ENCODE data around the gene PNKD.

Gene PNKD

GRCh38 chr2:218286570-218287459 is 16.5 kb downstream of the PNKD start:
- no peaks in the 10 kb centered on the region for H3K9me2 ChIP-seq (replicated peaks; ENCODE audit: control insufficient read depth, low read length)
- no peaks in the 10 kb centered on the region for H3K9me3 ChIP-seq (ENCODE audit: control insufficient read depth, insufficient read depth, low read length)
- peaks cover 3% of the 10 kb centered on the region; the same call in 1 of the 2 replicates for H3F3A ChIP-seq (ENCODE audit: control insufficient read depth, insufficient read depth)
- H3K27me3 ChIP-seq (ENCODE audit: control insufficient read depth, low read length), result no peaks in the 10 kb centered on the region
- TF ChIP-seq EZH2phosphoT487 (IDR thresholded peaks at IDR 0.05; ENCODE audit: borderline replicate concordance, low read length), result no peak
- TF ChIP-seq CTCF (IDR thresholded peaks at IDR 0.05; ENCODE audit: low read depth, low read length, poor library complexity, severe bottlenecking), result no peak
- peak overlapping the region; percentile 25 for H3K27ac ChIP-seq (ENCODE audit: low read depth, low read length)
- peaks cover 47% of the 10 kb centered on the region for H3K4me1 ChIP-seq (ENCODE audit: control insufficient read depth, low read length)
- H3K4me3 ChIP-seq (ENCODE audit: low read length), result peak overlapping the region; percentile 54
- H3K79me2 ChIP-seq (ENCODE audit: control insufficient read depth, low read length), result peaks cover 42% of the 10 kb centered on the region
- H3K4me2 ChIP-seq (ENCODE audit: low read length), result peak overlapping the region; percentile 80
- no peaks in the 10 kb centered on the region for H4K20me1 ChIP-seq (ENCODE audit: control insufficient read depth, insufficient read depth, low read depth, low read length)
- H3K36me3 ChIP-seq (ENCODE audit: control insufficient read depth, low read length), result no peaks in the 10 kb centered on the region

- Histone ChIP-seq H4K20me1 (ENCODE audit: control insufficient read depth, insufficient read depth, low read depth, low read length) (no peaks in the 10 kb centered on the region), H3K4me2 (ENCODE audit: low read length) (peak overlapping the region; percentile 78), H3F3A (ENCODE audit: control insufficient read depth, insufficient read depth) (peaks cover 10% of the 10 kb centered on the region), H3K27me3 (ENCODE audit: control insufficient read depth, low read length) (no peaks in the 10 kb centered on the region), H3K79me2 (ENCODE audit: control insufficient read depth, low read length) (peaks cover 46% of the 10 kb centered on the region), H3K4me3 (ENCODE audit: low read length) (peak overlapping the region; percentile 82), H3K27ac (ENCODE audit: low read depth, low read length) (no peak overlapping the region), H3K9me3 (ENCODE audit: control insufficient read depth, insufficient read depth, low read length) (no peaks in the 10 kb centered on the region), H3K36me3 (ENCODE audit: control insufficient read depth, low read length) (no peaks in the 10 kb centered on the region), H3K4me1 (ENCODE audit: control insufficient read depth, low read length) (peaks cover 63% of the 10 kb centered on the region), H3K9me2 (replicated peaks; ENCODE audit: control insufficient read depth, low read length) (no peaks in the 10 kb centered on the region)
- TF ChIP-seq EZH2phosphoT487 (IDR thresholded peaks at IDR 0.05; ENCODE audit: borderline replicate concordance, low read length) (no peak), CTCF (IDR thresholded peaks at IDR 0.05; ENCODE audit: low read depth, low read length, poor library complexity, severe bottlenecking) (no peak)
Measured at GRCh38 chr2:218289639-218290315, 19.5 kb downstream of the PNKD start.

DNA sequence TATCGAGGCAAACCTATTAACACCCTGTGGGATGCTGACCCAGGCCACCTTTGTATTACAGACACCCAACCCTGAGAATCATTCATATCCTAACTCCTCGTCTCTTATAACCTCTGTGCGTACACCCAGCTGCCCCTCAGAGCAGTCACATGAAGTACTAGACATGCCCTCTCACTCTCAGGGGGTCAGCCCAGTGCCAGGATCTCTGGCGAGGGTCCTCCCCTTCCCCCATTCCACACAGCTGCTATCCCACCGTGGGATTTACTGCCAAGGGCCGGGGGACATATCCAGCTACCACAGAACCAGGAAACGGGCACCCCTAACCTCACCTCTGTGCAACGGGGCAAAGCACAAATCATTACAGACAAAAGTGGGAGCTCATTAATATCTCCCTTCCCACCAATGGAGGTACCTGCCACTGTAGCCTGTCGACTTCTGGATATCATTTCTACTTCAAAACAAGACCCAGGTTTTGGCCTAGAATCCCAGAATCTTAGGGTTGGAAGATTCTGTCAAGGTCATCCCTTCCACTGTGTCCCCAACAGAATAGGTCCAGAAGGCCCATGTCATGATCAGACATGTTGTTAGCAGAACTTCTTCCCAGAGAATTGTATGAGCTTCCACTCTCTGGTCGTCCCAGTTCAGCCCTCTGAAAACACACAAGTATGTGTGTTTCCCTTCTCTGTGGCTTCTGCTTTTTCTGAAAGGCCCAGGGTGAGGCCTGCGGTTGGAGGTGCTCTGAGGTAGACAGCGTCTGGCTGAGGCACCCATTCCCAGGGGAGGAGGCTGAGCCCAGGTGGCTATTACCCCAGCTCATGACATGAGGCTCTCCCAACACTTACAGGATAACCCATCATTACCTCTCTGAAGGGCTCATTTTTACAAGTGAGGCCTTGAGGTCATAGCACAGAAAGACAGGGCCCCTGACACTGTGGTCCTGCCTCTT is 20.3 kb downstream of the PNKD start:
- TF ChIP-seq EZH2phosphoT487 (IDR thresholded peaks at IDR 0.05; ENCODE audit: borderline replicate concordance, low read length), result no peak
- no peak for TF ChIP-seq CTCF (IDR thresholded peaks at IDR 0.05; ENCODE audit: low read depth, low read length, poor library complexity, severe bottlenecking)
- H3K4me2 ChIP-seq (ENCODE audit: low read length), result peak overlapping the region; percentile 78
- no peaks in the 10 kb centered on the region for H4K20me1 ChIP-seq (ENCODE audit: control insufficient read depth, insufficient read depth, low read depth, low read length)
- H3K27me3 ChIP-seq (ENCODE audit: control insufficient read depth, low read length), result no peaks in the 10 kb centered on the region
- peak overlapping the region; percentile 65 for H3K27ac ChIP-seq (ENCODE audit: low read depth, low read length)
- H3K4me3 ChIP-seq (ENCODE audit: low read length), result peak overlapping the region; percentile 82
- H3K9me3 ChIP-seq (ENCODE audit: control insufficient read depth, insufficient read depth, low read length), result no peaks in the 10 kb centered on the region
- H3K36me3 ChIP-seq (ENCODE audit: control insufficient read depth, low read length), result no peaks in the 10 kb centered on the region
- H3K79me2 ChIP-seq (ENCODE audit: control insufficient read depth, low read length), result peaks cover 40% of the 10 kb centered on the region
- no peaks in the 10 kb centered on the region for H3K9me2 ChIP-seq (replicated peaks; ENCODE audit: control insufficient read depth, low read length)
- peaks cover 10% of the 10 kb centered on the region for H3F3A ChIP-seq (ENCODE audit: control insufficient read depth, insufficient read depth)
- H3K4me1 ChIP-seq (ENCODE audit: control insufficient read depth, low read length), result peaks cover 63% of the 10 kb centered on the region
